Left colon (tissue), 2 donors: ENCODE measurements around the gene AIFM2. TPM values are rescaled to one million over a fixed set of nuclear protein-coding genes. Genes with fewer than 3 reads are reported as not detected.
"Not testable (repeated sequence)": the region's sequence is repeated elsewhere in the genome, so short reads cannot be mapped to it uniquely, and the experiment has no call there.

Experiments
- ATAC-seq: fragments of 200-7000 bp; cut with Tn5 transposase; one replicate; pipeline ENCODE4 v1.9.1; 2020; ENCODE audit warnings: mild to moderate bottlenecking, moderate library complexity
- DNase-seq, 2 donors: peaks; one replicate each; pipeline ENCODE4 v3.0.0-alpha.2; 2020
- intact Hi-C, 2 donors: fragments of 100-400 bp; cut with DNase I in 1 of 2; cut with micrococcal nuclease in 1 of 2; formaldehyde crosslinking; loops; one replicate each; pipeline versions ENCODE4 v1.11.2 to v1.14.0; 2022; cut with DNase I, micrococcal nuclease
- total RNA-seq, 2 donors: library from RNA; stranded (reverse); fragmentation: NEBNext Ultra II Directional; extraction: Animal tissue kit (Norgen Biotek cat#: 25700); gene quantifications; one replicate each; pipeline ENCODE4 v1.2.1, GENCODE V29; 2021
- donor health status: DM: no; HTN: no; CAD: no.
- donor health status: DM: yes; HTN: yes; CAD: no.

The AIFM2 gene
- total RNA-seq, 2 donors from 2014 or later = 21.8 to 32.4 TPM

- ATAC-seq (no peak), DNase-seq (no peak)
- intact Hi-C loops = no loop called here
Measured at GRCh38 chr10:70106958-70107791, 25.4 kb downstream of the AIFM2 start.

GRCh38 chr10:70101668-70102067 lies 31.0 kb downstream of the AIFM2 start:
- no peak for ATAC-seq
- intact Hi-C loops = no loop called here

GRCh38 chr10:70101068-70101562 lies 31.5 kb downstream of the AIFM2 start:
- intact Hi-C loops, DNase-seq, ATAC-seq: not testable (repeated sequence)

More at GRCh38 chr10:70101668-70102067, 31.0 kb downstream of the AIFM2 start:
- DNase-seq = no peak

GRCh38 chr10:70098271-70098670 lies 34.4 kb downstream of the AIFM2 start:
- ATAC-seq = no peak
- DNase-seq = no peak
- intact Hi-C loops = no loop called here

GRCh38 chr10:70097459-70097858 lies 35.2 kb downstream of the AIFM2 start:
- intact Hi-C loops = no loop called here
- ATAC-seq (no peak), DNase-seq (no peak)

GRCh38 chr10:70096705-70097420 lies 35.8 kb downstream of the AIFM2 start:
- intact Hi-C loops = no loop called here
- DNase-seq (no peak), ATAC-seq (no peak)

- DNase-seq (no peak), ATAC-seq (no peak)
- intact Hi-C loops = no loop called here
Measured at GRCh38 chr10:70096016-70096704, 36.5 kb downstream of the AIFM2 start.

- intact Hi-C loops = no loop called here
- no peak for DNase-seq
- no peak for ATAC-seq
Measured at GRCh38 chr10:70094250-70094649, 38.4 kb downstream of the AIFM2 start.

- DNase-seq (no peak), ATAC-seq (no peak)
- intact Hi-C loops = no loop called here
Measured at GRCh38 chr10:70093335-70093944, 39.2 kb downstream of the AIFM2 start.

- no peak for ATAC-seq
- intact Hi-C loops = no loop called here
Measured at GRCh38 chr10:70092389-70092718, 40.3 kb downstream of the AIFM2 start.

GRCh38 chr10:70090951-70091350 lies 41.7 kb downstream of the AIFM2 start:
- ATAC-seq (no peak), DNase-seq (no peak)
- intact Hi-C loops = no loop called here

More at GRCh38 chr10:70092389-70092718, 40.3 kb downstream of the AIFM2 start:
- no peak for DNase-seq

- DNase-seq (no peak), ATAC-seq (no peak)
- intact Hi-C loops = no loop called here
Measured at GRCh38 chr10:70090013-70090412, 42.6 kb downstream of the AIFM2 start.

GRCh38 chr10:70088308-70088698 lies 44.3 kb downstream of the AIFM2 start:
- DNase-seq (no peak), ATAC-seq (no peak)
- intact Hi-C loops = no loop called here

GRCh38 chr10:70087616-70088307 lies 44.9 kb downstream of the AIFM2 start:
- intact Hi-C loops = no loop called here
- DNase-seq = no peak
- ATAC-seq = no peak

- no peak for ATAC-seq
- no peak for DNase-seq
- intact Hi-C loops = no loop called here
Measured at GRCh38 chr10:70085975-70086613, 46.5 kb downstream of the AIFM2 start.

GRCh38 chr10:70084189-70084588 lies 48.4 kb downstream of the AIFM2 start:
- no peak for ATAC-seq

GRCh38 chr10:70080789-70081188 lies 51.8 kb downstream of the AIFM2 start:
- DNase-seq, ATAC-seq, intact Hi-C loops: not testable (repeated sequence)

More at GRCh38 chr10:70084189-70084588, 48.4 kb downstream of the AIFM2 start:
- intact Hi-C loops = no loop called here
- DNase-seq = no peak

- no peak for ATAC-seq
Measured at GRCh38 chr10:70078937-70079336, 53.7 kb downstream of the AIFM2 start.

More at GRCh38 chr10:70078937-70079336, 53.7 kb downstream of the AIFM2 start:
- no peak for DNase-seq
- intact Hi-C loops = no loop called here
